B cell (primary cell): Measurements from ENCODE around the gene LSM4.

Experiments used
- EZH2 ChIP-seq: IDR thresholded peaks from 2 replicates; pipeline ENCODE4 v1.6.1; 2012; ENCODE audit warnings: borderline replicate concordance, low read depth, mild to moderate bottlenecking, moderate library complexity, low read length; ENCODE audit not compliant: insufficient read depth, poor library complexity, severe bottlenecking
- TF ChIP-seq, protein P1 (sequence below): fragments of 200-600 bp; IDR thresholded peaks from one replicate; pipeline ENCODE4 v1.8.0; 2022; ENCODE audit warnings: antibody characterized with exemption, mild to moderate bottlenecking

DNA sequence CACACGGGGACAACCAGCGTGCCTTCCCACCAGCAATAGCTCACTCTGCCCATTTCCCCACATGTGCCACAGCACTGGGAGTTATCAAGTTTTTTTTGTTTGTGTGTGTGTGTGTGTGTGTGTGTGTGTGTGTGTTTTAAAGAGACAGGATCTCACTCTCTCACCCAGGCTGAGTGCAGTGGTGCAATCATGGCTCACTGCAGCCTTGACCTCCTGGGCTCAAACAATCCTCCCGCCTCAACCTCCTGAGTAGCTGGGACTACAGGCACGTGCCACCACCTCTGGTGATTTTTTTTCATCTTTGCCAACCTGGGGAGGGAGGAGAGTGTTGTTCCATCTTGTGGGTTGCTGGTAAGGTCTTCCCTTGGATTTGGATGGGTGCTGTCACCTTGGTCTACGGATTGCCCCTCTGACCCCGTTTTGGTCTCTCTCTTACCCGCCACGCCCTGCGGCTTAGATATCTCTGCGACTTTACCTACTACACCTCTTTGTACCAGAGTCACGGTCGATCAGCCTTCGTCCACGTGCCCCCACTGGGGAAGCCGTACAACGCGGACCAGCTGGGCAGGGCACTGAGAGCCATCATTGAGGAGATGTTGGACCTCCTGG lies 40.2 kb upstream of the LSM4 start:
- no peak for TF ChIP-seq EZH2
- TF ChIP-seq, protein P1, sequence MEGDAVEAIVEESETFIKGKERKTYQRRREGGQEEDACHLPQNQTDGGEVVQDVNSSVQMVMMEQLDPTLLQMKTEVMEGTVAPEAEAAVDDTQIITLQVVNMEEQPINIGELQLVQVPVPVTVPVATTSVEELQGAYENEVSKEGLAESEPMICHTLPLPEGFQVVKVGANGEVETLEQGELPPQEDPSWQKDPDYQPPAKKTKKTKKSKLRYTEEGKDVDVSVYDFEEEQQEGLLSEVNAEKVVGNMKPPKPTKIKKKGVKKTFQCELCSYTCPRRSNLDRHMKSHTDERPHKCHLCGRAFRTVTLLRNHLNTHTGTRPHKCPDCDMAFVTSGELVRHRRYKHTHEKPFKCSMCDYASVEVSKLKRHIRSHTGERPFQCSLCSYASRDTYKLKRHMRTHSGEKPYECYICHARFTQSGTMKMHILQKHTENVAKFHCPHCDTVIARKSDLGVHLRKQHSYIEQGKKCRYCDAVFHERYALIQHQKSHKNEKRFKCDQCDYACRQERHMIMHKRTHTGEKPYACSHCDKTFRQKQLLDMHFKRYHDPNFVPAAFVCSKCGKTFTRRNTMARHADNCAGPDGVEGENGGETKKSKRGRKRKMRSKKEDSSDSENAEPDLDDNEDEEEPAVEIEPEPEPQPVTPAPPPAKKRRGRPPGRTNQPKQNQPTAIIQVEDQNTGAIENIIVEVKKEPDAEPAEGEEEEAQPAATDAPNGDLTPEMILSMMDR = no peak
